ENCODE results near the gene WNT4.

GRCh38 chr1:22143065-22144033 lies at the start of gene WNT4:
- no peak for TF ChIP-seq POLR2A (IDR thresholded peaks at IDR 0.05; ENCODE audit: low read depth, low read length)
- TF ChIP-seq TAF1 (IDR thresholded peaks at IDR 0.05; ENCODE audit: borderline replicate concordance, low read depth, low read length) = no peak
